Measurements from ENCODE around the gene ZNF12. TPM values are rescaled to one million over a fixed set of nuclear protein-coding genes. Genes with fewer than 3 reads are reported as not detected.

The ZNF12 gene
- total RNA-seq, 4 donors from 2014 or later: 29.2 to 43.9 (median 31.4) TPM

DNA sequence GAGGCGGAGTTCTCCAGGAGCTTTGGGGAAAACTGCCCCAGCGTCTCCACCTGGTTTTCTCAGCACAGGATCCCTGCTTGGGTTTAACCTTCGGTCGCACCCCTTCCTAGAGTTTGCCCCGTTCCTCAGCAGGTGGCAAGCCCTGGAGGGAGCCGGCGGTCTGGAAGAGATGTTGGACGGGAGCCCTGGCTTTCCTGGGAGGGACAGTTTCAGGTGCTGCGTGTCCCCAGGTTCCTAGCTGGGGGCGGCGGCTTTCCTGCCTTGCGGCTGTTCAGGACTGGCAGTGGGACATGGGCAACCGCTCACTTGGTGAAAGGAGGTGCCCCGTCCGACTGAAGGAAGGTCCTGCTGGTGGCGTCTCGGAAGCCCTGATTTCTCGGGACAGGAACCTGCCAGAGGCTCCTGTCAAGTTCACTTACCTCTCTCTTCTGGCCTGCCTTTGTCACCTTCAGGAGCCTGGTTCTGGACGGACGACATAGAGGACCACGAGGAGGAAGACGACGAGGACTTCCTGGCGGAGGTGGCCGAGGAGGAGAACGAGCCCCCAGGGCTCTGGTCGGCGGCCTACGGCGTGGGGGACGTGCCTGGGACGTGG is 54.8 kb downstream of the ZNF12 start:
- Histone ChIP-seq H3K9me3 (no peaks in the 10 kb centered on the region), H3K4me3 (replicated peaks in 1 of 3) (no peak overlapping the region), H3K36me3 (peaks cover 20 to 27% of the 10 kb centered on the region in 2 donors), H3K27me3 (no peaks in the 10 kb centered on the region), H3K27ac (no peak overlapping the region), H3K4me1 (peaks cover 2 to 6% of the 10 kb centered on the region in 2 donors)
- TF ChIP-seq CTCF (IDR thresholded peaks at IDR 0.05) (no peak), POLR2A (IDR thresholded peaks at IDR 0.05) (no peak)
- 96 to 97% methylated on average over 23 to 32 of the region's 32 CpGs for WGBS, 2 donors
- intact Hi-C loops (cut with DNase I): loop anchor here (10.0 kb wide), 1 partner anchor 53 kb away; the partner anchor contains the start of gene ZNF12
- DNase-seq: no peak

- H3K4me1 ChIP-seq: peaks cover 5 to 16% of the 10 kb centered on the region in 2 donors
- peaks cover 26 to 27% of the 10 kb centered on the region in 2 donors for H3K36me3 ChIP-seq
- no peak for DNase-seq
- no peaks in the 10 kb centered on the region for H3K27me3 ChIP-seq
- intact Hi-C loops (cut with DNase I): loop anchor here (10.0 kb wide), 1 partner anchor 54 kb away; the partner anchor contains the start of gene ZNF12
- no peak overlapping the region for H3K4me3 ChIP-seq (replicated peaks in 1 of 3)
- H3K9me3 ChIP-seq: no peaks in the 10 kb centered on the region
- WGBS, 2 donors: 93 to 96% methylated on average over 7 to 12 of the region's 12 CpGs
- H3K27ac ChIP-seq: no peak overlapping the region
- TF ChIP-seq CTCF (IDR thresholded peaks at IDR 0.05) (no peak), POLR2A (IDR thresholded peaks at IDR 0.05) (no peak)
Observed at GRCh38 chr7:6650521-6651011, 56.2 kb downstream of the ZNF12 start.

GRCh38 chr7:6650086-6650485 is 56.7 kb downstream of the ZNF12 start:
- Histone ChIP-seq H3K36me3 (peaks cover 23 to 28% of the 10 kb centered on the region in 2 donors), H3K4me1 (peaks cover 5 to 16% of the 10 kb centered on the region in 2 donors), H3K27me3 (no peaks in the 10 kb centered on the region), H3K4me3 (replicated peaks in 1 of 3) (no peak overlapping the region), H3K27ac (no peak overlapping the region), H3K9me3 (no peaks in the 10 kb centered on the region)
- 94 to 96% methylated on average over 10 of the region's 10 CpGs for WGBS, 2 donors
- TF ChIP-seq POLR2A (IDR thresholded peaks at IDR 0.05) (no peak), CTCF (IDR thresholded peaks at IDR 0.05) (no peak)
- intact Hi-C loops (cut with DNase I): loop anchor here (10.0 kb wide), 1 partner anchor 55 kb away; the partner anchor contains the start of gene ZNF12
- DNase-seq: no peak

DNA sequence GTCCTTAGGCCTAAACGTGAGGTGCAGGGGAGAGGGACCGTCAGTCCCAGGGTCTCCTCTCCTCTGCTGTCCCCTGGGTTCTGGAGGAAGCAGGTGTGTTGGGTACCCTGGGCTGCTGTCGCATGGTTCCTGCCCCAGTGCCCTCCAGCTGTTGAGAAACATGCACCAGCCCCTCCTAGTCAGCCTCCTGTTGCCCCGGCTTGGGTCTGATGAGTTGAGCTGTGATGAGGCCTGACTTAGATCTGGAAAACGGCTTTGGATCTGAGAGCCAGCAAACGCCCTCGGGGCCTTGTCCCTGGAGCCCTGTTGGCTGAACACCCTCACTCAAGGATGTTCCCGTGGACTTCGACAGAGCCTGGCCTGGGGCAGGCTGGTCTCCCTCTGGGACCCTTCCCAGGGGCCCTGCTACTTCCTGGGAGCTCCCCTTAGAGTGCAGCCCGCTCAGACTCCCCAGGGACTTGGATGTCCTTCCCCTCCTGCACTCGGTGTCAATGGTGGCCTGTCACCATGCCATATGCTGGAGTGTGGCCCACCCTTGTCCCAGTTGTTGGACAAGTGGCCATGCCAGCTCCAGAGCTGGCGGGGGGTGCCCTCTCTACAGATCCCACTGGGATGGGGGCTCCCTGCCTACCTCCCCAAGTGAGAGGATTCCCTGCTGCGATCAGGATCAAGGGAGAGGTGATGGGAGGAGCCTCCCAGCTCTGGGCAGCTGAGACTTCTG is 57.3 kb downstream of the ZNF12 start:
- Histone ChIP-seq H3K27ac (no peak overlapping the region), H3K4me1 (peaks cover 5 to 16% of the 10 kb centered on the region in 2 donors), H3K9me3 (no peaks in the 10 kb centered on the region), H3K4me3 (replicated peaks in 1 of 3) (no peak overlapping the region), H3K36me3 (peaks cover 23 to 30% of the 10 kb centered on the region in 2 donors), H3K27me3 (no peaks in the 10 kb centered on the region)
- 77 to 91% methylated on average over 4 to 7 of the region's 13 CpGs for WGBS, 2 donors
- no peak for TF ChIP-seq POLR2A (IDR thresholded peaks at IDR 0.05)
- no peak for TF ChIP-seq CTCF (IDR thresholded peaks at IDR 0.05)
- intact Hi-C loops (cut with DNase I): no loop called here
- no peak for DNase-seq

DNA sequence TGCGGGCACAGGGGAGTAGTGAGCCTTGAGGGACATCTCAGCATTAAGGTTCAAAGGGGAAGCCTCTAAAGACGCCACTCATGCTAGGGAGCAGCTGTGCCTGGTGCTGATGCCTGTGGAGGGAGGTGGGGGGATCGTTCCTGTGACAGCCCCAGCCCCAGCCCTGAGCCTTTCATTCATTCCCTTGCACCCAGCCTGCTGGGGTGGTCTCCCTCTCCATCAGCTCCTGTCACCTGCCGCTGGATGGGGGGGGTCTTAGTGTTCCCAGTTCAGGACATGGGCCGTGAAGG is 58.0 kb downstream of the ZNF12 start:
- Histone ChIP-seq H3K4me3 (replicated peaks in 1 of 3) (no peak overlapping the region), H3K9me3 (no peaks in the 10 kb centered on the region), H3K4me1 (peaks cover 9 to 21% of the 10 kb centered on the region in 2 donors), H3K27ac (no peak overlapping the region), H3K27me3 (no peaks in the 10 kb centered on the region), H3K36me3 (peaks cover 25 to 30% of the 10 kb centered on the region in 2 donors)
- no peak for DNase-seq
- 96% methylated on average over 5 of the region's 5 CpGs; no CpG with 5 or more reads in 1 of the 2 donors for WGBS, 2 donors
- intact Hi-C loops (cut with DNase I): no loop called here
- TF ChIP-seq CTCF (IDR thresholded peaks at IDR 0.05): no peak
- TF ChIP-seq POLR2A (IDR thresholded peaks at IDR 0.05): no peak
